GM18868 (cell line): ENCODE data around the gene KLHL2.

Source experiments
- ATAC-seq: cut with Tn5 transposase; IDR thresholded peaks from one replicate; pipeline ENCODE4 v1.9.1; 2021; ENCODE audit warnings: mild to moderate bottlenecking, moderate library complexity; ENCODE audit not compliant: unreplicated experiment

Gene KLHL2

GRCh38 chr4:165286619-165287340 is 79.4 kb downstream of the KLHL2 start:
- peak; percentile 70 for ATAC-seq

GRCh38 chr4:165288226-165288625 is 80.9 kb downstream of the KLHL2 start:
- ATAC-seq, result peak; percentile 38

GRCh38 chr4:165288639-165289422 is 81.5 kb downstream of the KLHL2 start:
- ATAC-seq, result peak; percentile 29

GRCh38 chr4:165289423-165289785 is 82.0 kb downstream of the KLHL2 start:
- no peak for ATAC-seq

- no peak for ATAC-seq
Observed at GRCh38 chr4:165293061-165293460, 85.7 kb downstream of the KLHL2 start.

- ATAC-seq, result no peak
Observed at GRCh38 chr4:165293927-165294649, 86.7 kb downstream of the KLHL2 start.

GRCh38 chr4:165294907-165295306 is 87.5 kb downstream of the KLHL2 start:
- ATAC-seq, result peak; percentile 96

GRCh38 chr4:165297626-165298025 is 90.3 kb downstream of the KLHL2 start:
- no peak for ATAC-seq

- ATAC-seq, result no peak
Observed at GRCh38 chr4:165299399-165300060, 92.2 kb downstream of the KLHL2 start.

- ATAC-seq, result peak; percentile 96
Observed at GRCh38 chr4:165301833-165302232, 94.5 kb downstream of the KLHL2 start.

GRCh38 chr4:165302658-165303057 is 95.3 kb downstream of the KLHL2 start:
- ATAC-seq, result no peak

GRCh38 chr4:165308166-165308565 is 100.8 kb downstream of the KLHL2 start:
- no peak for ATAC-seq

- no peak for ATAC-seq
Observed at GRCh38 chr4:165308606-165309005, 101.2 kb downstream of the KLHL2 start.

GRCh38 chr4:165309456-165309855 is 102.1 kb downstream of the KLHL2 start:
- no peak for ATAC-seq

- no peak for ATAC-seq
Observed at GRCh38 chr4:165312506-165312905, 105.1 kb downstream of the KLHL2 start.

GRCh38 chr4:165319030-165319429 is 111.7 kb downstream of the KLHL2 start:
- no peak for ATAC-seq

GRCh38 chr4:165319509-165319908 is 112.1 kb downstream of the KLHL2 start:
- ATAC-seq, result no peak

- ATAC-seq, result no peak
Observed at GRCh38 chr4:165324236-165324917, 117.0 kb downstream of the KLHL2 start.

GRCh38 chr4:165324918-165325304 is 117.5 kb downstream of the KLHL2 start:
- no peak for ATAC-seq

GRCh38 chr4:165325732-165326512 is 118.6 kb downstream of the KLHL2 start:
- no peak for ATAC-seq
